Gastrocnemius medialis (tissue), 4 donors: ENCODE results near the gene CCDC188.

Experiments used
- CTCF ChIP-seq, 5 experiments: fragments of 450-650 bp in 3 of 5; fragments of 200-600 bp in 2 of 5; sonication (generic) in 2 of 5; IDR thresholded peaks in 4 of 5; conservative IDR thresholded peaks in 1 of 5; 1 replicate in 4 of 5; 2 replicates in 1 of 5; pipeline ENCODE4 v1.5.1; 2016 to 2019; ENCODE audit warnings: antibody characterized with exemption in 5 of 5, mild to moderate bottlenecking in 3 of 5, moderate library complexity in 3 of 5
- POLR2A ChIP-seq, 2 donors: fragments of 450-650 bp; IDR thresholded peaks; one replicate each; pipeline ENCODE4 v1.6.1; 2017; ENCODE audit warnings: antibody characterized with exemption in 2 of 2, mild to moderate bottlenecking in 2 of 2, moderate library complexity in 2 of 2

- TF ChIP-seq CTCF (IDR thresholded peaks at IDR 0.05 in 4 of 5, conservative IDR thresholded peaks at IDR 0.05 in 1 of 5) (no peak), POLR2A (IDR thresholded peaks at IDR 0.05) (no peak)
Measured at GRCh38 chr22:20101638-20102037, 49.2 kb downstream of the CCDC188 start.
